Mammary epithelial cell (primary cell): ENCODE data around the gene HOGA1.

Experiments used
- EZH2 ChIP-seq: IDR thresholded peaks from 2 replicates; pipeline ENCODE4 v1.6.1; 2012; ENCODE audit warnings: low read length, inconsistent platforms, borderline replicate concordance
- TF ChIP-seq, protein P1 (sequence below), 2 donors: IDR thresholded peaks in 1 of 2; conservative IDR thresholded peaks in 1 of 2; 2 replicates each; pipeline ENCODE4 v1.5.1; 2011 to 2012; ENCODE audit warnings: inconsistent platforms in 2 of 2, low read length in 2 of 2, mild to moderate bottlenecking in 2 of 2, control low read depth in 1 of 2, low read depth in 1 of 2; ENCODE audit not compliant: insufficient read depth in 1 of 2; ENCODE audit errors: extremely low read depth in 1 of 2

- TF ChIP-seq, protein P1, sequence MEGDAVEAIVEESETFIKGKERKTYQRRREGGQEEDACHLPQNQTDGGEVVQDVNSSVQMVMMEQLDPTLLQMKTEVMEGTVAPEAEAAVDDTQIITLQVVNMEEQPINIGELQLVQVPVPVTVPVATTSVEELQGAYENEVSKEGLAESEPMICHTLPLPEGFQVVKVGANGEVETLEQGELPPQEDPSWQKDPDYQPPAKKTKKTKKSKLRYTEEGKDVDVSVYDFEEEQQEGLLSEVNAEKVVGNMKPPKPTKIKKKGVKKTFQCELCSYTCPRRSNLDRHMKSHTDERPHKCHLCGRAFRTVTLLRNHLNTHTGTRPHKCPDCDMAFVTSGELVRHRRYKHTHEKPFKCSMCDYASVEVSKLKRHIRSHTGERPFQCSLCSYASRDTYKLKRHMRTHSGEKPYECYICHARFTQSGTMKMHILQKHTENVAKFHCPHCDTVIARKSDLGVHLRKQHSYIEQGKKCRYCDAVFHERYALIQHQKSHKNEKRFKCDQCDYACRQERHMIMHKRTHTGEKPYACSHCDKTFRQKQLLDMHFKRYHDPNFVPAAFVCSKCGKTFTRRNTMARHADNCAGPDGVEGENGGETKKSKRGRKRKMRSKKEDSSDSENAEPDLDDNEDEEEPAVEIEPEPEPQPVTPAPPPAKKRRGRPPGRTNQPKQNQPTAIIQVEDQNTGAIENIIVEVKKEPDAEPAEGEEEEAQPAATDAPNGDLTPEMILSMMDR (conservative IDR thresholded peaks at IDR 0.05 in 1 of 2, IDR thresholded peaks at IDR 0.05 in 1 of 2; ENCODE audit: extremely low read depth in 1 of 2, insufficient read depth in 1 of 2, low read depth in 1 of 2, low read length in 2 of 2) = no peak
- TF ChIP-seq EZH2 = no peak
These were observed 6.0 kb downstream of the HOGA1 start for GRCh38 chr10:97590082-97590747.
